GM06990 (cell line): ENCODE measurements around the gene GCG.

Source experiments
- DNase-seq: peaks from one replicate; pipeline ENCODE4 v3.0.0-alpha.2; 2011; ENCODE audit not compliant: insufficient read length; ENCODE audit errors: extremely low read depth
- H3K27me3 ChIP-seq: replicated peaks from 2 replicates; pipeline ENCODE4 v1.6.0; 2011; ENCODE audit warnings: low read length; ENCODE audit not compliant: control insufficient read depth, insufficient read depth
- H3K36me3 ChIP-seq: 2 replicates; pipeline ENCODE4 v1.5.1; 2011; ENCODE audit warnings: low read length; ENCODE audit not compliant: control insufficient read depth, insufficient read depth
- H3K4me3 ChIP-seq: replicated peaks from 2 replicates; pipeline ENCODE4 v1.5.1; 2011; ENCODE audit warnings: low read depth, mild to moderate bottlenecking, control low read depth, low read length
- CTCF ChIP-seq: IDR thresholded peaks from 2 replicates; pipeline ENCODE4 v1.5.1; 2011; ENCODE audit warnings: low read length, control low read depth, mild to moderate bottlenecking, inconsistent platforms; ENCODE audit not compliant: insufficient read depth, poor library complexity, severe bottlenecking

The GCG gene

GRCh38 chr2:162100579-162100978, 51.5 kb downstream of the GCG start:
- DNase-seq = no peak
- no peak overlapping the region for H3K4me3 ChIP-seq
- no peak for TF ChIP-seq CTCF
- no peaks in the 10 kb centered on the region for H3K36me3 ChIP-seq
- no peaks in the 10 kb centered on the region; the same call in 1 of the 2 replicates for H3K27me3 ChIP-seq

GRCh38 chr2:162099836-162100235, 52.2 kb downstream of the GCG start:
- H3K4me3 ChIP-seq = no peak overlapping the region
- no peaks in the 10 kb centered on the region; the same call in 1 of the 2 replicates for H3K27me3 ChIP-seq
- no peak for TF ChIP-seq CTCF
- DNase-seq = no peak
- no peaks in the 10 kb centered on the region for H3K36me3 ChIP-seq
